Tibial nerve (tissue), 4 donors: ENCODE data around the gene USP47. TPM values are rescaled to one million over a fixed set of nuclear protein-coding genes. Genes with fewer than 3 reads are reported as not detected.

Experiments
- DNase-seq, 2 donors: peaks; one replicate each; pipeline ENCODE4 v3.0.0-alpha.2; 2019; ENCODE audit warnings: low spot score in 2 of 2
- H3K27ac ChIP-seq, 4 donors: fragments of 200-600 bp; sonication (generic) in 3 of 4; one replicate each; pipeline ENCODE4 v1.5.1; 2017 to 2019; ENCODE audit warnings: mild to moderate bottlenecking in 1 of 4
- H3K27me3 ChIP-seq, 2 donors: fragments of 200-600 bp; sonication (generic) in 1 of 2; one replicate each; pipeline versions ENCODE4 v1.5.1 to v1.6.0; 2017 to 2019
- H3K36me3 ChIP-seq, 3 donors: fragments of 200-600 bp; sonication (generic); one replicate each; pipeline ENCODE4 v1.5.1; 2018 to 2019
- H3K4me1 ChIP-seq, 4 donors: fragments of 200-600 bp; sonication (generic) in 3 of 4; one replicate each; pipeline ENCODE4 v1.5.1; 2017 to 2019
- H3K4me3 ChIP-seq, 4 donors: fragments of 200-600 bp; sonication (generic) in 3 of 4; one replicate each; pipeline ENCODE4 v1.5.1; 2017 to 2019; ENCODE audit warnings: mild to moderate bottlenecking in 1 of 4, moderate library complexity in 1 of 4
- H3K9me3 ChIP-seq, 4 donors: fragments of 200-600 bp; sonication (generic) in 3 of 4; one replicate each; pipeline ENCODE4 v1.5.1; 2017 to 2019
- EP300 ChIP-seq, 2 donors: sonication (generic); formaldehyde crosslinking; IDR thresholded peaks; one replicate each; pipeline ENCODE4 v1.6.1; 2017; ENCODE audit warnings: antibody characterized with exemption in 2 of 2, mild to moderate bottlenecking in 1 of 2
- POLR2A ChIP-seq, 2 donors: fragments of 450-650 bp; IDR thresholded peaks; one replicate each; pipeline ENCODE4 v1.6.1; 2017; ENCODE audit warnings: antibody characterized with exemption in 2 of 2, mild to moderate bottlenecking in 2 of 2, moderate library complexity in 2 of 2
- WGBS, 2 donors: methylation state at CpG; one replicate each; pipeline ENCODE4 v1.1.5; 2018; 5-methylcytosine and 5-hydroxymethylcytosine counted together
- total RNA-seq, 4 donors: library from RNA; depleted of rRNA; stranded (reverse); fragments of >200 nt; gene quantifications; one replicate each; pipeline ENCODE4 v1.1.0, GENCODE V29; 2016
- TF ChIP-seq, protein P1 (sequence below), 5 experiments: fragments of 200-600 bp in 3 of 5; fragments of 450-650 bp in 2 of 5; sonication (generic) in 3 of 5; IDR thresholded peaks; one replicate each; pipeline ENCODE4 v1.5.1; 2016 to 2019; ENCODE audit warnings: antibody characterized with exemption in 5 of 5, mild to moderate bottlenecking in 3 of 5, moderate library complexity in 2 of 5

The USP47 gene
- total RNA-seq, 4 donors from 2014 or later: 63.3 to 91.8 (median 84.5) TPM

DNA sequence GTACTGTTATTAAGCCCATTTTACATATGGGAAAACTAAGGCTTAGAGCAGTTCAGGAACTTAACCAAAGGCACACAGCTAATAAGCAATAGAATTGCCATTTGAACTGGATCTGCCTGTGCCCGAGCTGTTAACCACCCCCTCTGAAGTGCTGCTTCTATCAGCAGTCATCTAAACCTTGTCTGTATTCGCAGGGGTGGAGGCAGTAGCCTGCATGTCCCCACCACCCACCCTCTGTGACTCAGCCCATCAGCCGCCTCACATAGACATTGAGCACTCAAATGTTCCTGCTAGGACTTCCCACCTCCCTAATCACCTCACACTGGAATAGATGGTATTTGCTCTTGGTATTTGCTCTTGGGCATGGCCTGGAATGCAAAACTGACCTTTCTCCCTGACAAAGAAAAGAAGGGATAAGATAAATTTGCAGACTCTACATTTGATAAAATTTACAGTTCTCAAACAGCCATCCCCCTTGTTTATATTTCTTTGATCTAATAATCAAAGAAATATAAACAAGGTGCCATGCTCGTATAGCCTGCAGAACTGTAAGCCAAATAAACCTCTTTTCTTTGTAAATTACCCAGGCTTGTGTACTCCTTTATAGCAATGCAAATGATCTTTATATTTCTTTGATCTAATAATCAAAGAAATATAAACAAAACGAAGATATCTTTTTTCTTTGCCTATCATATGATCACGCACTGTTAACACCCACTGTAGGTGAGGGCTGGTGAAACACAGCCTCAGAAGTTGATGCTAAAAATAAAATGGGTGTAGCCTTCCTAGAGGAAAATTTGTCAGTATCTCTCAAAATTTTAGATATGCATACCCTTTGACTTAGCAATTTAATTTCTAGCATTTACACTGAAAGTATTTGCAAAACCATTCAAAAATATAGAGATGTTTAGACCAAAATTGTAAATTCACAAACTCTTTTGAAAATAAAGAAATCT lies 150.8 kb downstream of the USP47 start:
- Histone ChIP-seq H3K9me3 (no peaks in the 10 kb centered on the region), H3K36me3 (peaks cover 0 to 71% (median 0%) of the 10 kb centered on the region in 3 donors), H3K27me3 (no peaks in the 10 kb centered on the region), H3K4me1 (peaks cover 0 to 51% (median 9%) of the 10 kb centered on the region in 4 donors), H3K27ac (peak overlapping the region in 1 of 4 donors; percentile 23), H3K4me3 (no peak overlapping the region)
- TF ChIP-seq EP300 (IDR thresholded peaks at IDR 0.05): no peak
- TF ChIP-seq, protein P1, sequence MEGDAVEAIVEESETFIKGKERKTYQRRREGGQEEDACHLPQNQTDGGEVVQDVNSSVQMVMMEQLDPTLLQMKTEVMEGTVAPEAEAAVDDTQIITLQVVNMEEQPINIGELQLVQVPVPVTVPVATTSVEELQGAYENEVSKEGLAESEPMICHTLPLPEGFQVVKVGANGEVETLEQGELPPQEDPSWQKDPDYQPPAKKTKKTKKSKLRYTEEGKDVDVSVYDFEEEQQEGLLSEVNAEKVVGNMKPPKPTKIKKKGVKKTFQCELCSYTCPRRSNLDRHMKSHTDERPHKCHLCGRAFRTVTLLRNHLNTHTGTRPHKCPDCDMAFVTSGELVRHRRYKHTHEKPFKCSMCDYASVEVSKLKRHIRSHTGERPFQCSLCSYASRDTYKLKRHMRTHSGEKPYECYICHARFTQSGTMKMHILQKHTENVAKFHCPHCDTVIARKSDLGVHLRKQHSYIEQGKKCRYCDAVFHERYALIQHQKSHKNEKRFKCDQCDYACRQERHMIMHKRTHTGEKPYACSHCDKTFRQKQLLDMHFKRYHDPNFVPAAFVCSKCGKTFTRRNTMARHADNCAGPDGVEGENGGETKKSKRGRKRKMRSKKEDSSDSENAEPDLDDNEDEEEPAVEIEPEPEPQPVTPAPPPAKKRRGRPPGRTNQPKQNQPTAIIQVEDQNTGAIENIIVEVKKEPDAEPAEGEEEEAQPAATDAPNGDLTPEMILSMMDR (IDR thresholded peaks at IDR 0.05): no peak
- no peak for TF ChIP-seq POLR2A (IDR thresholded peaks at IDR 0.05)
- 61 to 74% methylated on average over 6 of the region's 6 CpGs for WGBS, 2 donors
- DNase-seq: no peak

- Histone ChIP-seq H3K9me3 (no peaks in the 10 kb centered on the region), H3K4me3 (no peak overlapping the region), H3K27ac (peak overlapping the region in 3 of 4 donors; percentile 10 to 70 (median 21)), H3K27me3 (no peaks in the 10 kb centered on the region), H3K4me1 (peaks cover 0 to 43% (median 9%) of the 10 kb centered on the region in 4 donors), H3K36me3 (peaks cover 0 to 69% (median 0%) of the 10 kb centered on the region in 3 donors)
- TF ChIP-seq, protein P1 (IDR thresholded peaks at IDR 0.05): no peak
- no peak for TF ChIP-seq EP300 (IDR thresholded peaks at IDR 0.05)
- no peak for TF ChIP-seq POLR2A (IDR thresholded peaks at IDR 0.05)
- WGBS, 2 donors: 52 to 59% methylated on average over 8 of the region's 8 CpGs
- no peak for DNase-seq
Measured at GRCh38 chr11:11993839-11994238, 152.1 kb downstream of the USP47 start.

DNA sequence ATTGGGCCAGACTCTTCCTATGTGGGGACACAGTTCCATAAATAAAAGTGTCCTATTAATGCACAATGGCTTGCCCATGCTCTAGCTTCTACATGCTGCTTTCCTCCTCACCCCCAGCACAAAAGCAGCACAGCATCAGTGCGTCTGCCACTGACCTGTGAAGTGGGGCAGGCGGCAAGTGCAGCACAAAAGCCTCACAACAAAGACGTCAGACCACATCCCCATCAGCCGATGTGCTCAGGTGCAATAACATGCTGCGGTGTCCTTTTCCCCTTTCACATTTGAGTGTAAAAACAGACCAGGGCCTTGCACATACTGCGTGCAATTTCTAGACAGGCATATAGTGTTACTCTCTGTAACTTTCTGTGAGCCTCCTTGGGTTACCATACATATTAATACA lies 153.8 kb downstream of the USP47 start:
- WGBS, 2 donors: 78 to 82% methylated on average over 6 of the region's 6 CpGs

DNA sequence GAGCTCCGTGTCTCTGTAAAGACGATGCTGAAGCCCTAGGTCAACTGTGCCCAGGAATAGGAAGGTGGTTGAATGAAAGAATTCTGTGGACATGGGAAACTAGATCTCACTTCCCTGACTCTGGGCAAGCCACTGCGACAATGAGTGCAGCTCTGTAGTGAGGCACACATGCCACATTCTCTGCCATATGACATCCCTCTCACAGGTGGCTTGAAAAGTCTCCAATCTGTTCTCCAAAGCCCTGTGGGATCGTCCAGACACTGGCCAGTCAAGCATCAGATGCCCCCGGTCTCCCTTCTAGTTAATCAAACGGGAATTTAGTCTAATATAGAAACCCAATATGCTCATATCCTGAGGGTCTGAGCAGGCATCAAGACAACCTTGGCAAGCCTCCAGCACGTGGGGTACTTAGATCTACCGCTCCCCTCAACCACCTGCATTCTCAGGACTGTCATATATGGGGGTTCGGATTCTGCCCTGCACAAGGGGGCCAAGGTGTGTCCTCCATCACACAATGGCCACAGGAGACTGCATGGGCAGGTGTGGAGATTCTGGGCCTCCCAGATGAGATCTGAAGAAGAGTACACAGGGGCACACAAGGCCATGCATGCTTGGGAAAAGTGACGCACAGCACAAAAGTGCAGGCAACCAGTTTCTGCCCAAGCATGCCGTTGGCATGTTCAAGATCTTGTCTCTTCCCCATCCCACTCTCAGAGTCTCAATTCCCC lies 154.7 kb downstream of the USP47 start:
- H3K4me3 ChIP-seq: no peak overlapping the region
- no peak for DNase-seq
- TF ChIP-seq EP300 (IDR thresholded peaks at IDR 0.05): no peak
- no peak for TF ChIP-seq POLR2A (IDR thresholded peaks at IDR 0.05)
- TF ChIP-seq, protein P1 (IDR thresholded peaks at IDR 0.05): no peak
- peaks cover 0 to 64% (median 0%) of the 10 kb centered on the region in 3 donors for H3K36me3 ChIP-seq
- 80 to 82% methylated on average over 11 of the region's 11 CpGs for WGBS, 2 donors
- H3K4me1 ChIP-seq: peaks cover 0 to 25% (median 6%) of the 10 kb centered on the region in 4 donors
- H3K27ac ChIP-seq: no peak overlapping the region
- no peaks in the 10 kb centered on the region for H3K27me3 ChIP-seq
- H3K9me3 ChIP-seq: no peaks in the 10 kb centered on the region

More for the DNA sequence above, 153.8 kb downstream of the USP47 start:
- H3K9me3 ChIP-seq: no peaks in the 10 kb centered on the region
- TF ChIP-seq POLR2A (IDR thresholded peaks at IDR 0.05): no peak
- no peak for TF ChIP-seq EP300 (IDR thresholded peaks at IDR 0.05)
- TF ChIP-seq, protein P1 (IDR thresholded peaks at IDR 0.05): no peak
- H3K27ac ChIP-seq: no peak overlapping the region
- no peak for DNase-seq
- H3K4me3 ChIP-seq: no peak overlapping the region
- peaks cover 0 to 27% (median 6%) of the 10 kb centered on the region in 4 donors for H3K4me1 ChIP-seq
- no peaks in the 10 kb centered on the region for H3K27me3 ChIP-seq
- H3K36me3 ChIP-seq: peaks cover 0 to 64% (median 0%) of the 10 kb centered on the region in 3 donors
